T-helper 2 cell treated with Interferon-gamma antibody and Interleukin-4, amounts not matched to agents 100 ng/mL and 5 ng/mL, for 36 hours (primary cell): Measurements from ENCODE around the gene MAP3K3. TPM values are rescaled to one million over a fixed set of nuclear protein-coding genes. Genes with fewer than 3 reads are reported as not detected.

Experiments
- intact Hi-C: fragments of 100-400 bp; cut with micrococcal nuclease; formaldehyde crosslinking; loops from one replicate; pipeline ENCODE4 v1.15.1; 2023
- total RNA-seq: library from RNA; stranded (reverse); gene quantifications from 2 replicates; pipeline ENCODE4 v1.2.3, GENCODE V29; 2022

Gene MAP3K3
- total RNA-seq, 1 donor from 2014 or later = 27.1 TPM

- intact Hi-C loops = no loop called here
Measured at GRCh38 chr17:63647936-63648335, 25.7 kb downstream of the MAP3K3 start.

- intact Hi-C loops = no loop called here
Measured at GRCh38 chr17:63649813-63650212, 27.6 kb downstream of the MAP3K3 start.

- intact Hi-C loops = no loop called here
Measured at GRCh38 chr17:63652106-63652505, 29.9 kb downstream of the MAP3K3 start.

GRCh38 chr17:63653050-63653449 is 30.8 kb downstream of the MAP3K3 start:
- intact Hi-C loops = no loop called here

GRCh38 chr17:63657786-63658185 is 35.6 kb downstream of the MAP3K3 start:
- intact Hi-C loops = no loop called here

- intact Hi-C loops = no loop called here
Measured at GRCh38 chr17:63658366-63658765, 36.1 kb downstream of the MAP3K3 start.

- intact Hi-C loops = no loop called here
Measured at GRCh38 chr17:63659850-63660249, 37.6 kb downstream of the MAP3K3 start.

GRCh38 chr17:63665527-63666214 is 43.5 kb downstream of the MAP3K3 start:
- intact Hi-C loops = no loop called here

- intact Hi-C loops = no loop called here
Measured at GRCh38 chr17:63672856-63673255, 50.6 kb downstream of the MAP3K3 start.

- intact Hi-C loops = no loop called here
Measured at GRCh38 chr17:63675231-63675606, 53.0 kb downstream of the MAP3K3 start.

- intact Hi-C loops = no loop called here
Measured at GRCh38 chr17:63675607-63676546, 53.7 kb downstream of the MAP3K3 start.

GRCh38 chr17:63676584-63676983 is 54.4 kb downstream of the MAP3K3 start:
- intact Hi-C loops = no loop called here

GRCh38 chr17:63679214-63679613 is 57.0 kb downstream of the MAP3K3 start:
- intact Hi-C loops = no loop called here

GRCh38 chr17:63680700-63681099 is 58.5 kb downstream of the MAP3K3 start:
- intact Hi-C loops = no loop called here

- intact Hi-C loops = no loop called here
Measured at GRCh38 chr17:63681530-63681929, 59.3 kb downstream of the MAP3K3 start.

GRCh38 chr17:63682441-63682840 is 60.2 kb downstream of the MAP3K3 start:
- intact Hi-C loops = no loop called here

- intact Hi-C loops = no loop called here
Measured at GRCh38 chr17:63682981-63683380, 60.8 kb downstream of the MAP3K3 start.

- intact Hi-C loops = no loop called here
Measured at GRCh38 chr17:63685041-63685440, 62.8 kb downstream of the MAP3K3 start.

- intact Hi-C loops = no loop called here
Measured at GRCh38 chr17:63685578-63685977, 63.4 kb downstream of the MAP3K3 start.

GRCh38 chr17:63686138-63686685 is 64.0 kb downstream of the MAP3K3 start:
- intact Hi-C loops = no loop called here

- intact Hi-C loops = no loop called here
Measured at GRCh38 chr17:63688396-63689020, 66.3 kb downstream of the MAP3K3 start.

- intact Hi-C loops = no loop called here
Measured at GRCh38 chr17:63689479-63689878, 67.3 kb downstream of the MAP3K3 start.
